ENCODE measurements around the gene C19orf33. TPM values are rescaled to one million over a fixed set of nuclear protein-coding genes. Genes with fewer than 3 reads are reported as not detected.
A peak's percentile ranks its signal among the peaks of the same experiment; 100 is the strongest.

The C19orf33 gene
- total RNA-seq, 1 donor from 2014 or later: 46.8 TPM

DNA sequence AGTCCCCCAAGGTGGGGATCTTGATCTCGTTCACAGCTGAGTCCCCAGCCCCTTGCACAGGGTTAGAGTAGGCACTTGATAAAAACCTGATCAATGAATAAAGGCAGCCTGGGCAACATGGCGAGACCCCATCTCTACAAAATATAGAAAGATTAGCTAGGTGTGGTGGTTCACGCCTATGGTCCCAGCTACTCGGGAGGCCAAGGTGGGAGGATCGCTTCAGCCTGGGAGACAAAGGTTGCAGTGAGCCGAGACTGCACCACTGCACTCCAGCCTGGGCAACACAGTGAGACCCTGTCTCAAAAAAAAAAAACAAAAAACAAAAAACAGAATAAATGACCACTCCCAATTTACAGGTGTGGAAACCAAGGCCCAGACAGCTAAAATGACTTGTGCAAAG, 6.9 kb downstream of the C19orf33 start:
- Mint-ChIP-seq H3K27ac (peak overlapping the region; percentile 54), H3K4me3 (no peak overlapping the region), H3K4me1 (ENCODE audit: unreplicated experiment) (no peaks in the 10 kb centered on the region), H3K36me3 (peaks cover 7% of the 10 kb centered on the region), H3K9me3 (no peaks in the 10 kb centered on the region), H3K27me3 (no peaks in the 10 kb centered on the region)
- TF ChIP-seq, protein P1, sequence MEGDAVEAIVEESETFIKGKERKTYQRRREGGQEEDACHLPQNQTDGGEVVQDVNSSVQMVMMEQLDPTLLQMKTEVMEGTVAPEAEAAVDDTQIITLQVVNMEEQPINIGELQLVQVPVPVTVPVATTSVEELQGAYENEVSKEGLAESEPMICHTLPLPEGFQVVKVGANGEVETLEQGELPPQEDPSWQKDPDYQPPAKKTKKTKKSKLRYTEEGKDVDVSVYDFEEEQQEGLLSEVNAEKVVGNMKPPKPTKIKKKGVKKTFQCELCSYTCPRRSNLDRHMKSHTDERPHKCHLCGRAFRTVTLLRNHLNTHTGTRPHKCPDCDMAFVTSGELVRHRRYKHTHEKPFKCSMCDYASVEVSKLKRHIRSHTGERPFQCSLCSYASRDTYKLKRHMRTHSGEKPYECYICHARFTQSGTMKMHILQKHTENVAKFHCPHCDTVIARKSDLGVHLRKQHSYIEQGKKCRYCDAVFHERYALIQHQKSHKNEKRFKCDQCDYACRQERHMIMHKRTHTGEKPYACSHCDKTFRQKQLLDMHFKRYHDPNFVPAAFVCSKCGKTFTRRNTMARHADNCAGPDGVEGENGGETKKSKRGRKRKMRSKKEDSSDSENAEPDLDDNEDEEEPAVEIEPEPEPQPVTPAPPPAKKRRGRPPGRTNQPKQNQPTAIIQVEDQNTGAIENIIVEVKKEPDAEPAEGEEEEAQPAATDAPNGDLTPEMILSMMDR (conservative IDR thresholded peaks at IDR 0.05): no peak
- DNase-seq (ENCODE audit: extremely low spot score, unreplicated experiment): no peak

DNA sequence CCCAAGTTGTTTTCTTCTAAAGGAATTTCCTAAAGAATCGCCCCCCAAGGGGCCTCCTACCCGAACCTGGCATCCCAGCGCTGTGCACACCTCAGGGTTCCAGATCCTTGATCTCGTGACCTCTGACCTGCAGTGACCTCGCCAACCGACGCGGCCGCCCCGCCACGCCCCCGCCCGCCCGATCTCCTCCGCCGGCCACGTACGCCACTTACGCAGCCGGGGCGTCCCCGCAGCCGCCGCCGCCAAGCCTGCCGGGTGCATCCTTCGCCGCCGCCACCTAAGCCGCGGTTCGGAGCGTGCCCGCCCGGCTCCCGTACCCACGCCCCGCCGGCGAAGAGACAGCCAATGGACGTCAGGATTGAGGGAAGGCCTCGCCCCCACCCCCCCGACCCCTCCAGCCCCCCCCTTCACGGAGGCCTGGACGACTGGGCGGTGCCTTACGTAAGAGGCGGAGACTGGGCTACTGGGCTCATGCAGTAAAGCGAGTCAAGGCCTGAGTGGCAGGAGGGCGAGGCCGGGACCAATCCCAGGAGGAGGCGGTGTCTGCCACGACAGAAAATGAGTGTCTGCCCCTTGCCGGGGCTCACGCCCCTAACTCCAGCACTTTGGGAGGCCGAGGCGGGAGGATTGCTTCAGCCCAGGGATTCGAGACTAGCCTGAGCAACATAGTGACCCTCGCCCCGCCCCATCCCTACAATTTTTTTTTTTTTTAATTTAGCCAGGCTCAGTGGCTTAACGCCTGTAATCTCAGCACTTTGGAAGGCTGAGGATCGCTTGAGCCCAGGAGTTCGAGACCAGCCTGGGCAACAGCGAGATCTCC, 11.8 kb downstream of the C19orf33 start, which contains the start of gene YIF1B:
YIF1B (minus strand) TSS at position 291 of the 820 bp plus-strand sequence; CDS start at position 261, 30 bp downstream.
- Mint-ChIP-seq H3K36me3 (peaks cover 3% of the 10 kb centered on the region), H3K4me3 (peak within 1 kb of the TSS; percentile 92), H3K4me1 (ENCODE audit: unreplicated experiment) (peaks cover 3% of the 10 kb centered on the region), H3K9me3 (no peaks in the 10 kb centered on the region), H3K27ac (peak within 1 kb of the TSS; percentile 75), H3K27me3 (peaks cover 37% of the 10 kb centered on the region)
- TF ChIP-seq, protein P1 (conservative IDR thresholded peaks at IDR 0.05): no peak
- DNase-seq (ENCODE audit: extremely low spot score, unreplicated experiment): peak; percentile 95

DNA sequence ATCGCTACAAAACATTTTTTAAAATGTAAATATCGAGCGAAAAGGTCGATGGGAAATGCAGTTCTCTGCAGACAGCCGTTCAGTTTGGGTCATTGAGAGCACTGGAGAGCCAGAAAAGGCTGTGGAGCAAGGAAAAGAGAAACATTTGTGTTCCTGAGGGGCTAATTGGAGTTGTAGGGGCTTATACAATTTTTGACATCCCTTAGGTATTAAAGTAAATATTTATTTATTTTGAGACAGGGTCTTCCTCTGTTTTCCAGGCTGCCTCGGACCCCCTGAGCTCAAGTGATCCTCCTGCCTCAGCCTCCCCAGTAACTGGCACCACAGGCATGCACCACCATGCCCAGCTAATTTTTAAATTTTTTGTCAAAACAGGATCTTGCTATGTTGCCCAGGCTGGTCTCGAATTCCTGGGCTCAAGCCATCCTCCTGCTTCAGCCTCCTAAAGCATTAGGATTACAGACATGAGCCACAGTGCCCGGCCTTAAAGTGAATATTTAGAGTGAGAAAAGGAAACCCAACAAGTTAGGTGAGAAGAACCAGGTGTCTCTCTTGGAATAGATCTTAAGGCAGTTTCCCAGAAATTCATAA, 12.5 kb downstream of the C19orf33 start:
- Mint-ChIP-seq H3K4me3 (peak overlapping the region; percentile 92), H3K36me3 (peaks cover 3% of the 10 kb centered on the region), H3K9me3 (no peaks in the 10 kb centered on the region), H3K27me3 (peaks cover 44% of the 10 kb centered on the region), H3K27ac (peak overlapping the region; percentile 75), H3K4me1 (ENCODE audit: unreplicated experiment) (peaks cover 3% of the 10 kb centered on the region)
- no peak for DNase-seq (ENCODE audit: extremely low spot score, unreplicated experiment)
- TF ChIP-seq, protein P1 (conservative IDR thresholded peaks at IDR 0.05): no peak

GRCh38 chr19:38317104-38317612, 13.1 kb downstream of the C19orf33 start:
- Mint-ChIP-seq H3K9me3 (no peaks in the 10 kb centered on the region), H3K4me1 (ENCODE audit: unreplicated experiment) (peaks cover 3% of the 10 kb centered on the region), H3K27me3 (peaks cover 50% of the 10 kb centered on the region), H3K27ac (no peak overlapping the region), H3K36me3 (peaks cover 6% of the 10 kb centered on the region), H3K4me3 (peak overlapping the region; percentile 29)
- TF ChIP-seq, protein P1 (conservative IDR thresholded peaks at IDR 0.05): no peak
- DNase-seq (ENCODE audit: extremely low spot score, unreplicated experiment): no peak

GRCh38 chr19:38318660-38319059, 14.6 kb downstream of the C19orf33 start:
- no peak for DNase-seq (ENCODE audit: extremely low spot score, unreplicated experiment)
- H3K4me1 Mint-ChIP-seq (ENCODE audit: unreplicated experiment): peaks cover 3% of the 10 kb centered on the region
- TF ChIP-seq, protein P1 (conservative IDR thresholded peaks at IDR 0.05): no peak
- peak overlapping the region; percentile 84 for H3K4me3 Mint-ChIP-seq
- H3K27ac Mint-ChIP-seq: peak overlapping the region; percentile 21
- no peaks in the 10 kb centered on the region for H3K9me3 Mint-ChIP-seq
- peaks cover 5% of the 10 kb centered on the region for H3K36me3 Mint-ChIP-seq
- peaks cover 56% of the 10 kb centered on the region for H3K27me3 Mint-ChIP-seq
